T-helper 9 cell (primary cell): ENCODE measurements around the gene SYNE3.

Experiments used
- DNase-seq: peaks from one replicate; pipeline ENCODE4 v3.0.0-alpha.2; 2020
- total RNA-seq, 2 donors: gene quantifications; one replicate each; lab custom pipeline; 2026; lab: John Stamatoyannopoulos, UW

SYNE3 gene, protein sequence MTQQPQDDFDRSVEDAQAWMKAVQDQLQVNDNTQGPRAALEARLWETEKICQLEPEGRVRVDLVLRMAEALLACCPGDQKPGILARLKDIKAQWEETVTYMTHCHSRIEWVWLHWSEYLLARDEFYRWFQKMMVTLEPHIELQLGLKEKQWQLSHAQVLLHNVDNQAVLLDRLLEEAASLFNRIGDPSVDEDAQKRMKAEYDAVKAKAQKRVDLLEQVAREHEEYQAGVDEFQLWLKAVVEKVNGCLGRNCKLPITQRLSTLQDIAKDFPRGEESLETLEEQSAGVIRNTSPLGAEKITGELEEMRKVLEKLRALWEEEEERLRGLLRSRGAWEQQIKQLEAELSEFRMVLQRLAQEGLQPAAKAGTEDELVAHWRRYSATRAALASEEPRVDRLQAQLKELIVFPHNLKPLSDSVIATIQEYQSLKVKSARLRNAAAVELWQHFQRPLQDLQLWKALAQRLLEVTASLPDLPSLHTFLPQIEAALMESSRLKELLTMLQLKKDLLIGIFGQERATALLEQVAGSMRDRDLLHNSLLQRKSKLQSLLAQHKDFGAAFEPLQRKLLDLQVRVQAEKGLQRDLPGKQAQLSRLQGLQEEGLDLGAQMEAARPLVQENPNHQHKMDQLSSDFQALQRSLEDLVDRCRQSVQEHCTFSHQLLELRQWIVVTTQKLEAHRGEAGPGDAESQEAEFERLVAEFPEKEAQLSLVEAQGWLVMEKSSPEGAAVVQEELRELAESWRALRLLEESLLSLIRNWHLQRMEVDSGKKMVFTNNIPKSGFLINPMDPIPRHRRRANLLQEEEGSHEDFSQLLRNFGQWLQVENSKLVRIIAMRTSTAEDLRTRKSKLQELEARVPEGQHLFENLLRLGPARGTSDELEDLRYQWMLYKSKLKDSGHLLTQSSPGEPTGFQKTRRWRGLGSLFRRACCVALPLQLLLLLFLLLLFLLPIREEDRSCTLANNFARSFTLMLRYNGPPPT
- total RNA-seq = 179 to 344 reads per million in 2 donors

DNA sequence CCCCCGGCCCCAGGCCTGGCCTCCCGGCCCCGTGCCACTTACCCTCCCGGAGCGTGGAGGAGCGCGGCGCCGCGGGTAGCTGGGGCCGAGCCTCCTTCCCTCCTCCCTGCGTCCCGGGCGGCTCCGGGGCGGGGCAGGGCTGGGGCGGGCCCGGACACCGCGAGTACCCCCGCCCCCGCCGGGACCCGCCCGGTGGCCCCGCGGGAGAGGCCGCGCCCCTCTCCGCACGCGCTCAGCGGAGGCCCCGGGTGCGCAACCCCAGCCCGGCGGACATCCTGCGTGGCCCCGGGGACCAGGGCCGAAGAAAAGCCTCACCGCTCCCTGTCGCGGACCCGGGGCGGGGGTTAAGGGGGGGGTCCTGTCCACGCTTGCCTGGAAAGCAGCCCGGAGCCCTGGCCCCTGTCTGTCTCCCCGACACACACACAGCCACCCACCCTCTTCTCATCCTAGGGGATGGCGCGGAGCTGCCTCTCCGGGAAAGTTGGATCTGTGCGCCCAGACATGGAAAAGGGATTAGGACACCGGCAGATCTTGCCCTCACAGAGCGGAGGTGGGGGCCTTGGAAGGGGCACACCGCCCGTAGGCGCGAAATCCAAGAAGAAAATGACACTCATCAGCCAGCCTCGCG, at the start of gene SYNE3:
TSS of gene SYNE3 (minus strand) at position 97 of the 628 bp plus-strand sequence. CDS start 40,829 bp downstream, outside the sequence.
- peak; percentile 52 for DNase-seq

DNA sequence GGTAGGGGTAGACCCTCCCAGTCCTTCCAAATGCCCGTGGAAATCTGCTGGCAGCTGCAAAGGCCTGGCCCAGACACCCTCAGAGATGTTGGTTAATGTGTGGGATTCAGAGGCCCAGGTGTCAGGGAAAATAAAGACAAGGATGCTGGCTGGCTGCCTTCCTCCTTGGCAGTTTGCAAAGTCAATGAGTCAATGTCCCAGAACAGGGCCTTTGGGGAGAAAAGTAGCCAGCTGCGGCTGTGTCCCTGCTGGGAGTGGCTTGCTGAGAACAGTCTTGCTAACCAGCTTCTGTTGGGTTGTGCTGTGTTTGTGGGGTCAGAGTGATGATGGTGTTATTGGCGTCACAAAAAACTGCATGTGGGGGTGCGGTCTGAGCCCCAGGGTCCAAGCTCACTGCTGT, 47.6 kb upstream of the SYNE3 start:
- DNase-seq = no peak

DNA sequence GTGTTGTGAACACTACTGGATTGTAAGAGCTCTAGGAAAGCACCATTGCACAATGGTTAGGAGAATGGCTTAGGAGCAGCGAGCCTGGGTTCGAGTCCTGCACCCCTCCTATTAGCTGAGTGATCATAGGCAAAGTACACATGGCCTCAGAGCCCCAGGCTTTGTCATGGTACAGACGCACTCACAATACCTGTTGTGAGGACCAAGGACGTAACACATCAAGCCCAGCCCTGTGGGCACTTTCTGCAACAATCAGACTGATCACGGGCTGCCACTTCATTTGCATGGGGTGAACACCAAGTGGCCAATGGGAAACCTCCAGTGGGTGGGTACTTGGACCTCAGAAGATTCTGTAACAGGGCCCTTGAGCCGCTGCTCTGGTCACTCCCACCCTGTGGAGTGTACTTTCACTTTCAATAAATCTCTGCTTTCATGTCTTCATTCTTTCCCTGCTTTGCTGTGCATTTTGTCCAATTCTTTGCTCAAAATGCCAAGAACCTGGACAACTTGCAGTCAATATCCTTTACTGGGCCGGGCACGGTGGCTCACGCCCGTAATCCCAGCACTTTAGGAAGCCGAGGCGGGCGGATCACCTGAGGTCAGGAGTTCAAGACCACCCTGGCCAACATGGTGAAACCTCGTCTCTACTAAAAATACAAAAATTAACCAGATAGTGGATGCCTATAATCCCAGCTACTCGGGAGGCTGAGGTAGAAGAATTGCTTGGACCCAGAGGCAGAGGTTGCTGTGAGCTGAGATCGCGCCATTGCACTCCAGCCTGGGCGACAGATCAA, 46.6 kb upstream of the SYNE3 start:
- DNase-seq = no peak

DNA sequence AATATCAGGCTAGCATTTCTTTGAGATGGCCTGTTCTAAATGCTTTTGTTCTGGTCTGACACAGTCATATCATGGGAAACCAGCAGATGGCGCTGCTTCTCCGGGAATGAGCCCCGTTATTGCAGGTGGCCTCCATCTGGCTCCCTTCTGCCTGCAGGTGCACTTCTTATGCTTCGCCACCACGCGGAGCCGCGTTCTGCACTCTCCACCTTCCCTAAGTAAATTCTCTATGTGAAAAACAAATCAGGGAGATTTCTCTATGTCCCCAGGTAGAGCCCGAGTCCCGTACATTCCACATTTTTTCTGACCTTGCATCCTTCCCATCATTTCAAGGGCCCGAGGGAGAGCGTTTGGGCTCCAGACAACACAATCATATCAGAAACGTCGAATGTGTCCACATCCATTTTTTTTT, 44.6 kb upstream of the SYNE3 start:
- peak; percentile 76 for DNase-seq

DNA sequence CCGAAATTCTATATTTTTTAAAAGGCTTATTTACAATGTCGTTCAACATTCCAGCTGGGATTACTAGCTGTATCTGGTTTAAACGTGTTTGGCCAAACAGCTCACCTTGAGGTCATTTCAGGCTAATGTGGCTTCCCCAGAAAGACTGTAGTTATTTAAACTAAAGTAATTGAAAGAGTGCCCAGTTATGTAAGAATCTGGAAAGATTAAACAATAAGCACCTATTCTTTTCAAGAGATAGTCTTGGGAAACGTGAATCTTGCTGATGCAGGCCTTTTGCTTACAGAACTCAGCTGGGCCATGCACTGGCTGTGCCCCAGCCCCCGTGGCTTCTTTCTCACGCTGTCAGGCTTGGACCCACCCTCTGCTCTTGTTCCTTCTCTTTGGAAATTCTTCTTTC, 42.8 kb upstream of the SYNE3 start:
- DNase-seq = no peak

DNA sequence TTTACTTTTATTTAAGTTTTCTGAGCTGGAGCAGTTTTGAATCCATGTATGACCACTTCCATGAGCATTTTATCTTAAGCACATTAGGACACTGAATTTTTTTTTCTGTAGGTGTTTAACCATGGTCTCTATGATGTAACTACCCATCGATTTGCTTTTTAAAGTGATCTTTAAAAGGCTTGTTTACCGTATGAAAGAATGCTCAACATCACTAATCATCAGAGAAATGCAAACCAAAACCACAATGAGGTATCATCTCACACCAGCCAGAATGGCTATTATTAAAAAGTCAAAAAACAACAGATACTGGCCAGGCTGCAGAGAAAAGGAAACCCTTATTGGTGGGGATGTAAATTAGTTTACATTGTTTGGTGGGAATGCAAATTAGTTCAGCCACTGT, 41.4 kb upstream of the SYNE3 start:
- no peak for DNase-seq

DNA sequence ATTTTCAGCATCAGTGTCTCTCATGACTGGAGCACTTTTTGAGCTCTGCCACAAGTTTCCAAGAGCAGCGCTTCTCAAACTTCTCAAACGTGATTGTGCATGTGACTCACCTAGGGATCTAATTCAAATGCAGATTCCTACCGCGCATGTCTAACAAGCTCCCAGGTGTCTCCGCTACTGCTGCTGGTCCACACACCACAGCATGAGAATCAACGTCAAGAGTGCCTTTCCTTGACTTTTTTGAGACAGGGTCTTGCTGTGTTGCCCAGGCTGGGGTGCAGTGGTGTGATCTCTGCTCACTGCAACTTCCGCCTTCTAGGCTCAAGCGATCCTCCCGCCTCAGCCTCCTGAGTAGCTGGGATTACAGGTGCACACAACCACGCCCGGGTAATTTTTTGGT, 40.8 kb upstream of the SYNE3 start:
- DNase-seq = no peak

DNA sequence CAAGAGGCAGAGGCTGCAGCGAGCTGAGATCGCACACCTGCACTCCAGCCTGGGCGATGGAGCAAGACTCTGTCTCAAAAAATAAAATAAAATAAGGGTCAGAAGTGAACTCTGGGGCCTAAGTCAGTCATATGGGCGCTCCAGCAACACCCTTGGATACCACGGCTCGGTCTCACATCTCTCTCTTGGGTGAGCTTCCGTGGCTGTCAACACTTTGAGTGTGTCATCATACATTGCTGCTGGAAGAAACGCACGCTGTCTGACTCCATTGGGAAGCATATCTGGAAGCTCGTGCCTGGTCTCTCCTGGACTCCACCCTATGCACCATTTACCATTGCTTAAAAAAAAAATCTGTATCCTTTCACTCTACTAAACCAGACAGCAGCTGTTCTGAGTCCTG, 38.6 kb upstream of the SYNE3 start:
- DNase-seq = no peak

DNA sequence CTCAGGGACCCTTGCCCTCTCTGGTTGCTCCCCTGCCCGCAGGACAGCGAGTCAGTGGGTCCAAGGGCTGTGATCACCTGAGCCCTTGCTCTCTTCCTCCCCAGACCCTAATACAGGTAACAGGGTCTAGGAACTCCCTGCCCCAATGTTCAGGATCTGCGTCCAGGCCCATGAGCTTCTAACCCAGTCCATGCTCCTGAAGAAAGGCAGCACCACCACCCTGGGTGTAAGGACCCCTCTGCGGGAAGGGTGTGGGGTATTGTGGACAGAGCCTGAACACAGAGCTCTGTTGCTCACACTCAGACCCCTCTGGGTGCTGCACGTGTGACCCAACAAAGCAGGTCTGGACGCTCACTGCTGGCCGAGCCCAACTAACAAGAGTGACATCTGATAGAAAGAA, 36.7 kb upstream of the SYNE3 start:
- DNase-seq = no peak

DNA sequence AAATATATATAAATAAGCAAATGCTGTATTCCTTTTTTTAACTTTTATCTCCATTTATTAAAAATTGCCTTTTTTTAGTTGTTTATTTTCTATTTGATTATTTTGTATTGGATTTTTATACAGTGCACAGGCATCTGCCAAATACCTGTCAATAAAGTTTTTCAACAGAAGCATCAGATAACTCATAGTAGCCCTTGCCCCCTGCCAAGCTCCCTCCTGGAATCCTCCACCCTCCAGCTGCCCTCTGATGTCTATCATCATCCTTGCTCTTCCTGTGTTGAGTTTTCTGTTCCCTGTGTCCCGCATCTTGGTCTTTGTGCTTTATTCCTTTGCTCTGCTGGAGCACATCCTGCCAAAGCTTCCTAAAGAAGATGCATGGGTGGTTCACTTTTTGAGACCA, 35.0 kb upstream of the SYNE3 start:
- no peak for DNase-seq

DNA sequence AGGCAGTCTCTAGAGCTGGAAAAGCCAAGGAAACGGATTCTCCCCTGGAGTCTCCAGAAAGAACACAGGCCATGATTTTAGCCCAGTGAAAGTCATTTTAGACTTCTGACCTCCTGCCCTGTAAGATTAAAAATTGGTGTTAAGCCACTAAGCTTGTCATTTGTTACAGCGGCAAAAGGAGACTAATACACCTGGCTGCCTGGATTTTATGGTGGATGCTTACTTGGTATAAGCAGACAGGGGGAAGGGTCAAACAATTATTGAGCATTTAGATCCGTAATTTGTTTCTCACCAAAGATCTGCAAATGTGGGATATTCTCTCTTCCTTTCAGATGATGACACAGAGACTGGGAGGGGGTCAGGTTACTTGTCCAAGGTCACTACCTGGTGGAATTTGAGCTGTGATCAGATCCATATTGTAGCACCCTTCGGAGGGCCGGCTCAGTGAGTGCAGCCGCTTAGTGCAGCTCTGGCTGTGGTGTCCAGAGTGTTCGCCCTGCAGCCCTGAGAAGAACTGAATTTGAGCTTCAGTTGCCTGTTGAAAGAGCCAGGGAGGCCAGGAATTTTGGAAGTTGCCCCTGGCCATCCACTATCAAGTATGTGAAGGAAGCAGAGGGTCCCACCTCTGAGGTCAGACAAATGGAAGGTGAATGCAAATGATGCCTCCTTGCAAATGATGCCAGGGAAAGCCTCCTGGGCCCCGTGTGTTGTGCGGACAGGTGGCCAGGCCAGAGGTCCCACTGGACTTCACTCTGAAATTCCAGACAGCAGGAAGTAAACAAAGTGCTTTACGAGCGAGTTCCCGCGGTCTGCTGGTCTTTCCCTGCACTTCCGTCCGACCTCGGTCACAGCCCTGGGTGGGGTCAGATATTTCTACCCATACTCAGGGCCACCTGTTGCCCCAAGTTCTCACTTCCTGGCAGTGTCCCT, 33.5 kb upstream of the SYNE3 start:
- no peak for DNase-seq

DNA sequence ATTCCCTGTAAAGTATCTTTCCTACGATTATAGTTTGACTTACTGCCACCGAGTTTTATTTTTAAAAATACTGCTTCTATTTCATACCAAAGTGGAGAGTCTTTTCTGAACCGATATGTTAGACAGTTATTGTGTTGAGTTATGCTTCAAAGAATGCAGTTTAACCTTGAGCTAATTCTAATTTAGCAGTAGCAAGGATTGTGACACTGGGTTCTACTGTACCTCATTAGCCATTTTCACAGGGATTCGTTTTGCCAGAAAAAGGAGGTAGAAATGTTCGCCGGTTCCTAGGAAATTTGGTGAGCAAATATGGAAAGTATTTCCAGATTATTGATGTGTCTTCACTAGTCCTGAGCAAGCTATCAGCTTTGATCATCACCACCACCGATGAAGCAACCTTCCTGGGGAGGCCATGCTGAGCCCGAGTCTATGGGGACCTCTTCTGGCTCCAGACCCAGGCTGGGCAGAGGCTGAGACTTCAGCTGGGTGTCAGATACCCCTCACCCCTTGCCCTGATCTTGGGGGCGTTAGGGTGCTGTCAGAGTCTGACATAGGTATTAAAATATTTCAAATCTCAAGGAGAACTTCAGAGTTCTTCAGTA, 32.0 kb upstream of the SYNE3 start:
- DNase-seq = no peak

DNA sequence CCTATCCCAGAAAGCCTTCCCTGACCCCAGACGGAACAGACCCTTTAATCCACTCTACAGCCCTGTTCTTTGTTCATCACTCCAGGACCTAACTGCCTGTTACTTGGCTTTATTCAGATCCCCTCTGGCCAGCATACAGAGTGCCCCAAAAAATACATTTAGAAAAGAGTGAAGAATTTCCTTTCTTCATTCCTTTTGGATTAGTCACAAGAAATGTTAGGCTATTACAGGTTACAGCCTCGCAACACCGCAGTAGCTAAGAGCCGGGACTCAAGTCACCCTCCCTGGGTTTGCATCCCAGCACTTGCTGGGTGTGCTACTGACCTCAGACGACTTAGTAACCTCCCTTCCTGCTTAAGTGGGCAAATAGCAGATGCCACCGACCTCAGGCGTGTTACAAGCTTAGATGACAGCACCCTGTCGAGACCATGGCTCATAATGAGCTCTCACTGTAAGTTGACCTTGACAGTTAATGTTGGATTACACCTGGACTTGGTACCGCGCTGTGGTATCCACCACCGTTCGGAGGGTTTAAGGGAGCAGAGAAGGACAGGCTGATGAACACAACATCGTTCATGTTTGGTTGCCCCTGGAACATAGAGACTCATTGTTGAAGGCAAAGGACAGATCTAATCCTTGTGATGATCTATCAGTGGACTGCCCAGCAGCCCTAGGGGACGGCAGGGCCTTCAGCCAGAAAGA, 31.3 kb upstream of the SYNE3 start:
- no peak for DNase-seq

DNA sequence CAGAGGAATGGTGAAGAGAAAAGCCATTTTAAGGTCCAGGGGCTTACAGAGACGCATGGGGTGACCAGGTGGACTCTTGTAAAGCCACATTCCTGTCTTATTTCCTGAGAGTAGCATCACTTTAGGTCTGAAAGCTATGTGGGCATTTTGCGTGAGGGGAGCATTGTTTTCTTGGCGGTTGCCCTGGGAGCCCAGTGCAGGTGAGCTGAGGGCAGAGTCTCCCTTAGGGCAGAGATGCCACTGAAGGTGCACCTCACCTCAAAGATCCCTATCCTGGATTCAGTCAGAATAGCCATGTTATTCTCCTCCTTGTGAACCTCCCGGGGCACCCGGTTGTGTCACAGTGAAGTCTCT, 30.8 kb upstream of the SYNE3 start:
- no peak for DNase-seq

DNA sequence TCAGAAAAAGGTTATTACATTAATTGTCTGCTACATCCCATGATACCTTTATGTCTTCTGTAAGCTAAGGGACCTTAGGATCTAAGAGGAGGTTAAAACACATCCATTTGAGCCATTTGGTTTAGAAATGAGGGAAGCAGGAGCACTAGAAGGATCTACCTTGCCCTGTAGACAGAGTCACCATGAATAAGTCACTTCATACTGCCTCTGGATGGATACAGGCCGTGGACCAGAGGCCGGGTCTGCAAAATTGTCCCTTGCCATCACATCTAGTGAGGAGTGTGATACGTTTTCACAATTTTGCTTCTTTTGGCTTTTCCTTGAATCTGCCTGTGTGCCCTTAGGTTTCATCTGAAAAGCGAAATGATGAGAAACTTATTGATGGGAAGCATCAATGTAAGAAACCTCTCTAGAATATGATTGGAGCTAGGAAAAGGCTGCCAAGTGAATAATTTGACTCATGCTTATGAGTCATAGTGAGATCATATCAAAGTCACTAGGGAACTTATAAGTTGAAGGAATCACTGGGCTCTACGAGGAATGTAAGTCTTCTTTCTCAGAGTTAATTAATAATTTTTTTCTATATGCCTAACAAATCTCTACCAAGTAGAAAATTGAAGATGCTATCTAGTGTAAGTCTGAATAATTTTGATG, 29.2 kb upstream of the SYNE3 start:
- no peak for DNase-seq

DNA sequence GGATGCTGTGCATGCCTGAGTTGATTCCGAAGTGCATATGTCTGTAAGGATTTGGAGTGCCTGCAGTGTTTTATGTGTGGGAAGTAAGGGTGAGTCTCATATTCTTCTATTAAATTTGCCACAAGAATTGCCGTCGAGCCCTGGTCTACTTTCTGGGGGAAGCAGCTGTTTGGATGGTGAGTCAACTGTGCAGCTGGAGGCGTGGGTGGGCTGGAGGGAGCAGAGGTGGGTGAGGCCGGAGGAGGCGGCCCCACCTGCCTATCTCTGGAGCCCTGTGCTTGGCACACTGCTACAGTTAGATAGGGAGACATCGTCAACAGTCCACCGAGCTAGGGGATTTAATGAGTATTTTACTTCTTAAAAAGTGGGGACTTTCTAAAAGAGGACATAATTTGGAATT, 28.1 kb upstream of the SYNE3 start:
- DNase-seq = no peak

DNA sequence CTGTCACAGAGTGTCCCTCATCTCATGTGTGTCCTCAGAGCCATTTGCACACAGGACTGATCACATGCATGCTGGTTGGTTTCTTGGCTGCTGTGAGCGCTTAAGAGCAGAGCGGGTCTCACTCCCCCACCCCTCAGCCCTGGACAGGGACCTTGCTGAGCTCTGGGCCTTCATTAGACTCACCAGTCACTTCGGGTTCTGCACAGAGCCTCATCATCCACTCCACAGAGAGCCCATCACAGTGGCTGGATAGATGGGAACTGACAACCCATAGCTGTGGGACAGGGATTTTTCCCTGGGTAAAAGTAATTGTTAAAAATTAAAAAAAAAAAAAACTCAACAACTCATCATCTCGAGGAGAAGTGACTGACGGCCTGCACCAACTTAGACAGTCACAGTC, 26.6 kb upstream of the SYNE3 start:
- no peak for DNase-seq

DNA sequence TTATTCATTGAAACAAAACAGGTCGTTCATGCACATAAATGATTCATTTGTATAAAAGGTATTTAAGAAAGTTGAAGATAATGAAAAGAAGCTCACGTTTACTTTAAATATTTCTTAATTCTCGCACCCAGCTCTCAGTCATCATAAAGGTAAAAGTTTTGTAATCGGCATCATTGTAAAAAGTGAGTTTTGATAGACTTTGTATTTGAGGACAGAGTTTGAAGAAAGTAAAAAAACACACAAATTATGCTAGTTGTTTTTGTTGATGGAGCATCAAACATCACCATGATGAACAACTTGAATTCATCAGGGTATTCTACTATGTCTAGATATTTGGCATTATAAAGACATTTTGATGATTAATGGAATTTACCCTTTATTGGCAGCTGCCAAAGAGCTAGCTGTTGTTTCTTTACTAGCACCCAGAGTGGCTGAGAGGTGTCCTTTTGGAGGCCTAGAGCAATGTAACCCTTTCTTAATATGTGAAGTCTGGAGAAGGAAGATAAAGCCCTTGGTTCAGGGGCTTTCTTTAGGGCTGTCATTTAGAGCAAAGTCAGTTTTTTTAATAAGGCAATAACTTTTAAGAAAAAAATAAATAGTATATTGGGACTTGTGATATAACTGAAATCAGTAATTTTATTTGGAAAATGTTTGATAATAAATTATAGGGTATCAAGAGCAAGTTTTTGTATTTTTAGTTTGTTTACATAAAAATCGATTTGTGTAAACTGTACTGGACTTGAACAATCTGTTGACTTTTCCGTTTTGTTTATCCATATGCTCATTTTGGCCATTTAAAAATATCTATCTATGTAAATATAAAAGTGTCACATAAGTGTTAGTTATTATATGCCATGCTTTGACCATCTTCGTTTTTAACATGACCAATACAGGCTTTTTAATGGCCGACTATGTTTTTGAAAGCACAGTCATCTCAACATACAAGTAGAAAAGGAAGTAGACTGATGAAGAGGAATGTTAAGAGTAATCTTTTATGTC, 25.8 kb upstream of the SYNE3 start:
- no peak for DNase-seq
